HG03045 (cell line): ENCODE data around the gene EVC.

Experiments used
- ATAC-seq: cut with Tn5 transposase; IDR thresholded peaks from one replicate; pipeline ENCODE4 v1.9.1; 2021; ENCODE audit warnings: mild to moderate bottlenecking, moderate library complexity; ENCODE audit not compliant: unreplicated experiment

Gene EVC

GRCh38 chr4:5710961-5711478 lies at the start of gene EVC:
Gene EVC (plus strand): TSS chr4:5711201. CDS start chr4:5711381, 180 bp downstream.
- no peak for ATAC-seq

DNA sequence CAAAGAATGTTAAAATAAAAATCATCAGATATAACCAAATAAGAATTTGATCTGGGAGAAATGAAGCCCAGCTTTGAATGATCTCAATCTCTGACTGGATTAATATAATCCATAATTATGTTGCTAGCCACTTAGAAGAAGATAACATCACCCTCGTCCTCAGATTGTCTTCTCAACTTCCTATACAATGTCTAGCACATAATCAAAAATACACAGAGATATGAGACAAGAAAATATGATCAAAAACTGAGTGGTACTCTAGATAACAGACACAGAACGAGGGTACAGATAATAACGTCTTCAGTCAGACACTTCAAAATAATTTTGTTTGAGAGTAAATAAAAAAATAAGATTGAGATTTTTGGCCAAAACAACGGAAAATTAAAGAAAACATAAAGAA lies 49.8 kb upstream of the EVC start:
- ATAC-seq: no peak

GRCh38 chr4:5662555-5662954 lies 48.4 kb upstream of the EVC start:
- no peak for ATAC-seq

- no peak for ATAC-seq
Measured at GRCh38 chr4:5664778-5665177, 46.2 kb upstream of the EVC start.

DNA sequence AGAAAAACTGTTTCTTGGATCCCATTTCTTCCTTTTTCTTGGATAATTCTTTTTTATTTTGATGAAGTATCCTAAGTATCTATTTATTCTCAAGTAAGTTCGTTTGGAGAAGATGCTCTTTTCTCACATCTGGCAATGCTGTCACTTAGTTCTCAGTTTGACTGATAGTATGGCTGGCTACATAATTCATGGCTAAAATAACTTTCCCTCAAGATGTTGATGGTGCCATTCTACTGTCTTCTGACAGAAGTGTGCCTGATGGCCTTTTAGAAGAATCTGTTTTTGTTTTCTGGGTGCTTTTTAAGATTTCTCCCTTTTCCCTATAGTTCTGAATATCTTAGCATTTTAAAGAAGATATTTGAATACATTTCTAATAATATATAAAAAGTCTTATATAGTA lies 44.3 kb upstream of the EVC start:
- ATAC-seq: no peak

DNA sequence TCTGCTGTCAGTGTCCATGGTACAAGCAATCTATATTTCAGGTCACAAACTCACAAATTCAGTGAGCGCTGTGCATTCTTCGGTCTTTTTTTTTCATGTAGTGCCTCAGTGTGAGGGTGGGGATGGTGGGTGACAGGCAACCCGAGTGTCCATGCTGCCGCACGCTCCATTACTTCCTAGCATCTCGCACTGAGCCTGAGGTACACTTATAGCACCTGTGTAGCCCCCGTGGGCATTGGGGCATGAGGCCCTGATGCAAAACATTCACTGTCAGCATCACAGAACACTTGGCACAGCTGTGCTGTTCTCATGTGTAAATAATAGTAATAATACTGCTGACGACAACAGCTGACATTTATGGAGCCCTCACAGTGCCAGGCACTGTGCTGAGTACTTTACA lies 34.2 kb upstream of the EVC start:
- ATAC-seq: no peak

DNA sequence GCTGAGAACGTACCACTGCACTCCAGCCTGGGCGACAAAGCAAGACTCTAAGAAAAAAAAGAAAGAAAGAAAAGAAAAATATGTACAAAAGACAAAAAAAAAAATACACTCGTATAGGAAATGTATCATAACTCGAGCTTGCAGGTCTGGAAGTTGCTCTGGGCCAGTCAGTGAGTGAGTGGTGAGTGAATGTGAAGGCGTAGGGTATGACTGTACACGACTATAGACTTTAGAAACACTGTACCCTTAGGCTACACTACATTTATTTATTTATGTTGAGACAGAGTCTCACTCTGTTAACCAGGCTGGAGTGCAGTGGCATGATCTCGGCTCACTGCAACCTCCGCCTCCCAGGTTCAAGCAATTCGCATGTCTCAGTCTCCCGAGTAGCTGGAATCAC lies 32.0 kb upstream of the EVC start:
- no peak for ATAC-seq

- no peak for ATAC-seq
Measured at GRCh38 chr4:5683566-5683965, 27.4 kb upstream of the EVC start.

- ATAC-seq: no peak
Measured at GRCh38 chr4:5685296-5685695, 25.7 kb upstream of the EVC start.

DNA sequence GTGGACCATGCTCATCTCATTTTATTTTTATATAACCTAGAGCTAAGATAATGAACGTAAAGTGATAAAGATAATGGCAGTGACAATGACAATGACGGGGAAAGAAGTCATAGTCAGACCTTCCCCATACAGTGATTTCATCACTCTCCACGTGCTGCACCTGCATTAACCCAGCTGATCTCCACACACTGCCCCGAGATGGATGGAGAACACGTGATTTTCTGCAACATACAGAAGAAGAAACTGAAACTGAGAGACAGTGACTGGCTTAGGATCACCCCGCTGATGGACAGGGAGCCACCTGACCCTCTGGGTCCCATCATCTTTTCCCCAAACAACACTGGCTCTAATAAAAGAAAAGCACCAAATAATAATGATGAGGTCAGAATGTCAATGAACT lies 24.7 kb upstream of the EVC start:
- no peak for ATAC-seq

GRCh38 chr4:5689065-5689464 lies 21.9 kb upstream of the EVC start:
- ATAC-seq: no peak

DNA sequence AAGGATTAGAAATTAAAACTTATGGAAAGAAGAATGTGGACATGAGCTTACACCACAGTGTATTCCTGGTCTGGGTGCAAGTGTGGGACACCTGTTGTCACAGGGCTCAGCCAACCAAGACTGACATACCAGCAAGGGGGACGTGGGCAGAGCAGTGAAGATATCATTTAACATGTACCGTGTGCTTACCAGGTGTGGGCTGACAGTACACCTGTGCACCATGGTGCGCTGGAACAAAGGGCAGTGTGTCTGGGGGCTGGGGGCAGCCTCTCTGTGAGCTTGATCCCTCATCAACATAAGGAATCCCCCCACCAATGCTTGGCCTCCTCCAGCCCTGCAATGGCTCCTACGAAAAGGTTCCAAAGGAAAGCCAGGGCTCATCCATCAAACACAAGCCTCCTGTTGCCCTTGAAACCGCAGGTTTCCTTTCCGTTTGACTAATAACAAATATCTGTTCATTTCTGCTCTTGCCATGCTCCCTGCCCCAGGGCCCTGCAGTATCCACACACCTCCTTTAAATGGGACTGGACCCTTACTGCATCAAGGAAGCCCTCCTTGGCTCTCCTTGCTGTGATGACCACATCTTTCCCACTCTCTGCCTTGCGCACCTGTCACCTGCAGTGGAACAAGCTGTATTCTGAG lies 19.4 kb upstream of the EVC start:
- ATAC-seq: no peak

DNA sequence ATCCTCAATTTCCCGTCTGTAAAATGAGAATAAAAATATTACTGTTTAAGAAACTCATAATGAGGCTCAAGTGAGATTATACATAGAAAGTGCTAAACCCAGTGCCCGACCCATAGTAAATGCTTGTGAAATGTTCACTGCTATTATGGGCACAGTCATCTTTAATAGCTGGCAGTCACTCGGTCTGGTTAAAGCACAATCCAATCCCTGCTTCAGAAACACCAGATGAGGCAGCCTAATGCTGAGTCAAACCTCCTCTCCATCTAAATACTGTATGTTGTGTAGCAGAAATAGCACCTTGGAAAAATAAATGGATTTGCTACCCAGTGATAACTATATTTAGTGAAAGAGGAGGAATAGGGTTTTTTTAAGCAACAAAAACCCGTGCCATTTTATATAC lies 17.1 kb upstream of the EVC start:
- ATAC-seq: no peak

DNA sequence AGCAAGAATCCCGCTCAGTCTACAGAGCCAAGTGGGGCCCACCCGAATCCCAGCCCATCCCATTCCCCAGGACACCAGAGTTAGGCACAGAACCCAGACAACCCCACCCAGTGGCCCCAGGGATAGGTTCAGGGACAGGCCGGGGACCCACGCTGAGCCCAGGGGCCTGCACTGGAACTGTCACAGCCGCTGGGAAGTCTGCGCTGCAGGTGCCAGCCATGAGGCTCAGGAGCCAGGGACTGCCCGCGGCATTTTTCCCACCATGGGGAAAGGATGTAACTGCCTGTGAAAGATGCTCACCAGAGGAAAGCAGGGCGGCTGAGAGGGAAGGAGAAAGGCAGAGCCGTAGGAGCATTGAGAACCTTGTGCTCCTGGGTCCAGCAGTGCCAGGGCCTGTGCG lies 14.7 kb upstream of the EVC start:
- no peak for ATAC-seq

DNA sequence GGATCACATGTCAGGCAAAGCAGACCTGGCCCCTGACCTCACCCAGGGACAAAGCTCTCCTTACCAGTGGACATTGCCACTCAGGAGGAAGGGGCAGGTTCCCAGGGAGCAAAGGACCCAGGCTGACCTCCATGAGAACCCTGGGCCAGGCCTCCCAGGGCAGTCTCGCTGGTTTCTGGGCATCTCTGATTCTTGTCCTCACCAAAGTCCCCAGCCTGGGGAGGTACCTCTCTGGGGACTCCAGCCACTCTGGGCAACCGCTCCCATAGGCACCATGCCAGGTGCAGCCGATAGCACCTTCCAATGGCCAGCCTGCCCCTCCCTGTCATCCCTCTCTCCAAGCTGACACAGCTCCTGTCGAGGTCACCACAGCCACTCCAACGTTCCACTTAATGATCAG lies 10.5 kb upstream of the EVC start:
- no peak for ATAC-seq

DNA sequence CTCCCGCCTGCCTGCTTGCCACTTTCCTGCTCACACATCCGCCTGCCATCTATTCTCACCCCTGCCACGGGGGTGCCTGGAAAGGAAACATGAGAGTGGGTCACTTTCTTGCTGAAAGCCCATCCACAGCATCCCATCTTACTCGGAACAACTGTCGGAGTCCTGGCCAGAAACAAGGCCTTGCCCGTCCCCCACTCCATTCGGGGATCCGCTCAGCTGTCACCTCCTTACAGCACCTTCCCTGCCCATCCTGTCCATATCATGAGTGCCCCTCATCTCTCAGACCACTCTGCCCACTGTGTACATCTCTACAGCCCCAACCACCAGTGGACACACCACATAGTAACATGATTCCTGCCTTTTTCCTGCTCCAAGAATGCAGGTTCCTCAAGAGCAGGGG lies 9.0 kb upstream of the EVC start:
- ATAC-seq: no peak

DNA sequence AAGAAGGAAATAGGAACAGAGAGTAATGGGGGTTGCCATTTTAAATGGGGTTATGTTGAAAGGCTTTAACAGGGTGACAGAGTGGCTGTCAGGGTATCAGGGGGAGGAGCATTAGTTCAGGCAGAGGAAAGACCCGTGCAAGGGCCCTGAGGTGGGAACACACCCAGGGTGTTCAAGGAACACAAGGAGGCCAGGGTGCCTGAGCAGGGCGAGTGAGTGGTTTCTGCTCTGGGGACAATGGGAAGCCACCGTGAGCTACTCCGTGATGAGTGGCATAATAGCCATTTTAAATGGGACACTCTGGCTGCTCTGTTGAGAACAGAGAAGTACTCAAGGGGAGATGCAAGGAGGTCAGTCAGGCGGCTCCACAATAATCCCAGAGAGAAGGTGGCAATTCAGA lies 7.2 kb upstream of the EVC start:
- no peak for ATAC-seq

GRCh38 chr4:5704276-5704675 lies 6.7 kb upstream of the EVC start:
- ATAC-seq: no peak

GRCh38 chr4:5705647-5706320 lies 5.2 kb upstream of the EVC start:
- no peak for ATAC-seq

GRCh38 chr4:5706486-5707290 lies 4.3 kb upstream of the EVC start:
- no peak for ATAC-seq

DNA sequence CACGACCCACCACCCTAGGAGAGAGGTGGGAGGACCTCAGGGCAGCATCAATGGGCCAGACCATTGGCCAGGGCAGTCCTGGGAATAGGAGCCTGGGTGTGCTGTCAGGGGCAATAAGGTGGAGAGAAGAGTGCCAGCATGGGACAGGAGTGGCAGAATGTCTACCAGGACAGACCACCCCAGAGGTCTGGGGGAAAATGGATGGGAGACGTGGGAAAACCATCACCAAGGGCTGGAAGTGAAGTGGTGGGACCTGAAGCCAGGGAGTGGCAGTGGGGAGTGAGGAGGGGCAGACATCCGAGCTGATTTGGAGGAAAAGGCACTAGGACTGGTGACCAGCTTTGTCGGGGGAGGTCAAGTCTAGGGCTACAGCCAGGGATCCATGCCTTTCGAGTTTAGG lies 3.6 kb upstream of the EVC start:
- no peak for ATAC-seq
